ENCODE data around the gene ORAI2.

ORAI2 gene

DNA sequence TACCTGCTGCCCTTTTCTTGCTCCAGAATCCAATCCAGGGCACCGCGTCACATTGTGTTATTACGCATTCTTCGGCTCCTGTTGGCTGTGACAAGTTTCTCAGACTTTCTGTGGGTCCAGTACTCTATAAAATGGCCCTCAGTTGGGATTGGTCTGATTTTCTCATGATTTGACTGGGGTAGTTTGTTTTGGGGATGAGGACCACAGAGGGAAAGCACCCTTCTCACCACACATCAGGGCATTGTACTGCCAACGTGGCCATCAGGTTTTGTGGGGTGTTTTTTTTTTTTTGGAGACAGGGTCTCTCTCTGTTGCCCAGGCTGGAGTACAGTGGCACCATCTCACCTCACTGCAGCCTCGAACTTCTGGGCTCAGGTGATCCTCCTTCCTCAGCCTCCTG is 17.0 kb upstream of the ORAI2 start:
- no peak for DNase-seq

DNA sequence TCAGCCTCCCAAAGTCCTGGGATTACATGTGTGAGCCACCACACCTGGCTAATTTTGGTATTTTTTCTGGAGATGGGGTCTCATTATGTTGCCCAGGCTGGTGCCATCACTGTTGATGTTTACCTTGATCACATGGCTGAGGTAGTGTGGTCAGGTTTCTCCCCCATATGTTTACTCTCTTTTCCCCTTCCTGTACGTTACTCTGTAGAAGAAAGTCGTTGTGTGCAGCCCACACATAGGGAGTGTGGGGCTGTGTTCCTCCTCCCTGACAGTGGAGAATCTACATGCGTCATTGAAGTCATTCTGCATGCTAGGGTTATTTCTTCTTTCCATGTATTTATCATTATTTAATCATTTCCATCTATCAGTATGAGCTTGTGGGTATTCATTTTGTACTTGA is 16.3 kb upstream of the ORAI2 start:
- no peak for DNase-seq

DNA sequence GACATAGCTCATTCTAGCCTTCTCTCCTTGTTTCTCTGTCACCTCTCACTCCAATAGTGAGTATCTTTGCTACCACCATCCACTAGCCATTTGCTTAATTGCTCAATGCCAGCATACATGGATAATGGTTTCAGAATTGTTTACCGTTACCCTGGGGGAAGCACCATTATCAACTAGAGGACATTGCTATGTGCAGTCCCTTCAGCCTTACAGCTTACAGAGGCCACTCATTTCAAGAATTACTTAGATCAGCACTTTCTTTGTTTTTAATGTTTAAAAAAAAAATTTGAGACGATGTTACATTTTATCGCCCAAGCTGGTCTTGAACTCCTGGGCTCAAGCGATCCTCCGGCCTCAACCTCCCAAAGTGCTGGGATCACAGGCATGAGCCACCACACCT is 14.8 kb upstream of the ORAI2 start:
- no peak for DNase-seq

DNA sequence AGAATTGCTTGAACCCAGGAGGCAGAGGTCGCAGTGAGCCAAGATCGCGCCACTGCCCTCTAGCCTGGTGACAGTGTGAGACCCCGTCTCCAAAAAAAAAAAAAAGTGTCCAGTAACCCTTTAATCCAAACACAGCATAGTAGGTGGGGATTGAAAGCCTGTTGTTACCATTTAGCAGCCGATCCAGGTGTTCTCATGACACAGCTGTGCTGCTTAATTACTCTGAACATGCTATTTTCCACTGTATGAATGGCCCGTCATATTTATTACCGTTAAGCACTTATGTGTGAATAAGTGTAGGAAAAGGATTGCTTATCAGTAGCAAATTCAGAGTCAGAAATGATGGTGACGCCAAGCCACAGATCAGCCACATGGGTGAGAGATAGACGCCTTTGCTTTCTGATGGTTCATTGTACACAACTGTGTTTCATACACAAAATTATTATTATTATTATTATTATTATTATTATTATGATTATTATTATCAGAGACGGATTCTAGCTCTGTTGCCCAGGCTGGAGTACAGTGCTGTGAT is 11.6 kb upstream of the ORAI2 start:
- DNase-seq: no peak

DNA sequence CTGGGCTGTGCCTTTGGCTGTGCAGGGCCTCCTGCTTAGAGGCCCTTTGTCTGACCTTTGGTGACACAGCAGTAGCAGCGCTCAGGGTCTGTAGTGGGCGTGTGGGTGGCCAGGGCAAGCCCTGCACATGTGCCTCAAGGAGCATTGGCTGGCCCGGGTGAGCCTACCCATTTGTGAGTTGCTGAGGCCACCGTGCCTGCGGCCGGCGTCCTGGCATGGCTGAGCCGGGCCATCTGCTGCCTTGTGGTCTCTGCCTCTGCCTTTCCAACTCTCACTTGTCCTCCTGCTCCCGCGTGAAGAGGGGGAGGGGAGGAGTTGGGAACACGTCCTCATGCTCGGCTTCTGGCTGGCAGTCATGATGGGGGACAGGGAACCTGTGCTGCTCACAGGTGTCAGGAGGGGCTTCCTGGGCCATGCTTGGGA is 9.2 kb upstream of the ORAI2 start:
- DNase-seq: no peak

DNA sequence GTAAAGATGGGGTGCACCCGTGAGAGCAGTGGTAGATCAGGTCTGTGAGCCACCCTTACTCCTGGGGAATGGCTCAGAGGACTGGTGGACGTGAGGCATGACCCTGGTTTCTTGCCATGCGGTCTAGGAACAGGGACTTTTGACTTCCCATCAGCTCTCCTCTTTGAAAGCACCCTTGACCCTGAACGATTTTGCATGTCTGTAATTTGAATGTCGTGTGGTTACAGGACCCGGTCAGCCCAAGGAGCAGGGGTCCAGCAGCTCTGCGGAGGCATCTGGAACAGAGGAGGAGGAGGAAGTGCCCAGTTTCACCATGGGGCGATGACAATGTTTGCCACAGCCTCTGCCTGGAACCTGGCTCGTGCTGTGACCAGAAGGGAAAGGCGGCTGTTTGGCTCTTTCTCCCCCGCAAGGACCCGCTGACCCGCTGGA is 8.6 kb upstream of the ORAI2 start:
- DNase-seq: no peak

DNA sequence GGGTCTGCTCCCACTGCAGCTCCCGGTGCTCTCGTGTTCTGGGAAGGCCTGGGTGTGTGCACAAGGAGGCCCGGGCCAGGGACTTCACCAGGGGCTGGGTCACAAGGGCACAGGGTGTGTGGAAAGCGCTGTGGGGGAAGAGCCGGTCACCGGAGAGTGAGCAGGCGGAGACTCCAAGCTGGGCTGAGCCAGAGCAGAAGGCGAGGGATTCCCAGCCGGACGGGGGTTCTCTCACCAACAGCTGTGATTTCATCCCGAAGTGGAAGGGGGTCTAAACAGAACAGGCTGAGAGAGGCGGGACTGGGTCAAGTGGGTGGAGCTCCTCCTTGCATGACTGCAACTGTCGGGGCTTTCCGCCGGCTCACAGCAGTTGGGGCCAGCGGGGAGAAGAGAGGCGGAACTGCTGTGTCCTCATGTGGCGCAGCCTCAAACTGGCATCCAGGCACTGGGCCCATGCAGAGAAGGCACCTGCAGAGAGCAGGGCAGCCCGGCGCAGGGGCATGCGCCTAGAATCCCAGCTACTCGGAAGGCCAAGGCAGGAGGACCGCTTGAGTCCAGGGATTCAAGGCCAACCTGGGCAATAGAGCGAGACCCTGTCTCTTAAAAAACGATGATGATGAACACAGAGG is 7.6 kb upstream of the ORAI2 start:
- no peak for DNase-seq

DNA sequence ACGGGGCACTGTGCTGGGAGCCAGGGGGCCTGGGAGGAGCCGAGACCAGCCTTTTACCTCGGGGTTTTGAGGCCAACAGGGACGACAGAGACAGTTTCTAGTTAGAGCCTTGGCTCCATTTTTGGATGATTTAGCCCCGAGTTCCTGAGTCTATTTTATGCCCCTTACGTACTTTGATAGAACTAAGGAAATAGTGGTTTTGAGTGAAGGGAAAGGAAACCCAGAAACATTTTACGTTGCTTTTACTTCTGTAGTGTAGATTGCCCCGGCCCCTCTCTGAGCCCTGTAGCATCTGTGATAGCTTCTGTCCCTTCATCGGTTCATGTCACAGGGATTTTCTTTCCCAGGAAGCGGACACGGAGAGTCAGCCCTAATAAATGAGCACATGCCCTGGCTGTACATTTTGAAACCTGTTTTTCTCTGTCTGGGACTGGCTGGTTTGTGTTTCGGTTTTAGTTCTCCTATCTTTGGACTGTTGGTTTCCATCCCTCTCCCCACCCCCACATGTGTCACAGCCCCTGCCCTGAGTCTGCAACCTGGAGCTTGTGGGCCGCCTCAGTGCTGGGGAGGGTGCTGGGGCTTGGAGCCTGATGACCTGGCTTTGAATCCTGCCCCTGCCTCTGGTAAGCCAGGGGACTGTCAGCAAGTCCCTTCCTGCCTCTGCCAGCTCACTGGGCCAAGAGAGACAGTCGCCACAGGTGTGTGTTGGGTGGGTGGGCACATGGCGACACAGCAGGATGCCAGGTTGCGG is 6.9 kb upstream of the ORAI2 start:
- DNase-seq: no peak

DNA sequence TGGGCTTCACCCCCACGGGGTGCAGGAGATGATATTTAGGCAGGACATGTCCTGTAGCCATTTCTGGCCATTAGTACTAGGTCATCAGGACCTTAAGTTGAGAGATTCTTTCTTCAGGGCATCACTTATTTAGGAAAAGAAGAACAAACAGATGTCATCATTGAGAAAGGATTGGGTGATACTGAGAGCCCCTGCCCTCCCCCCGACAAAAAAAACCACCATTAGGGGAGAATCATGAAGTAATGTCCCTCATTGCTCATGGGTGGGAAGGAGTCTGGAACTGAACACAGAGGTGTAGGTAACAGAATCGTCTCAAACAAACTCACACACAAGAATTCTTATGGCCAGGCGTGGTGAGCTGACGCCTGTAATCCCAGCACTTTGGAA is 6.4 kb upstream of the ORAI2 start:
- no peak for DNase-seq

DNA sequence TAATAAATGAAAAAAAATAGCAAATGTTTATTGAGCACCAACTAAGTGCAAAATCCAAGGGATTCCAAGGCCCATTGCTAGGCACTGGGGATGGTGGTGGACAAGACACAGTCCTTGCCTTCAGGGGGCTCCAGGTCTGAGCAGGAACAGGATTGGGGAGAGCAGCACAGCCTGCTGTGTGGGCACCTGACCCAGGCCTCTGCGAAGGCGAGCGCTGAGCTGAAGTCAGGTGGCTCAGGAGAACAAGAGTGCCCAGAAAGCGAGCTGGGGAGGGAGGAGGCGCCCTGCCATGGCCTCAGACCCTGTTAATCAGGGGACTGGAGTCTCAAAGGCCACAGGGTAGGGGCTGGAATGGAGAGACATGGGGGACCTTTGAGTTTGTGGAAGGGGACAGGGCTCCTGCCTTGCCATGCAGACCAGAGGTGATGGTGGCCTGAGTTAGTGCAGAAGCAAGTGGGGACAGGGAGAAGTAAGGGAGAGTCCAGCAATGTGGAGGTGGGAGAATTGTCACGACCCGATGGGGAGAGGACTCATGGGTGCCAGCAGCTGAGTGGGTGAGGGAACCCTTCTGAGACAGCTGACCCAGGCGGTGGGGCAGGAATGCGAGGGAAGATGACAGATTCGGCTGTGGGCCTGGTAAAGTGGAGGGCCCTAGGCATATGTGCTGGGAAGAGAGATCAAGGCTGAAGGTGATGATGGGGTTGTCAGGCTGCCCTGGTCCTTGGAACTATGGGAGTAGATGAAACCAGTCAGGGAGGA is 4.1 kb upstream of the ORAI2 start:
- no peak for DNase-seq

DNA sequence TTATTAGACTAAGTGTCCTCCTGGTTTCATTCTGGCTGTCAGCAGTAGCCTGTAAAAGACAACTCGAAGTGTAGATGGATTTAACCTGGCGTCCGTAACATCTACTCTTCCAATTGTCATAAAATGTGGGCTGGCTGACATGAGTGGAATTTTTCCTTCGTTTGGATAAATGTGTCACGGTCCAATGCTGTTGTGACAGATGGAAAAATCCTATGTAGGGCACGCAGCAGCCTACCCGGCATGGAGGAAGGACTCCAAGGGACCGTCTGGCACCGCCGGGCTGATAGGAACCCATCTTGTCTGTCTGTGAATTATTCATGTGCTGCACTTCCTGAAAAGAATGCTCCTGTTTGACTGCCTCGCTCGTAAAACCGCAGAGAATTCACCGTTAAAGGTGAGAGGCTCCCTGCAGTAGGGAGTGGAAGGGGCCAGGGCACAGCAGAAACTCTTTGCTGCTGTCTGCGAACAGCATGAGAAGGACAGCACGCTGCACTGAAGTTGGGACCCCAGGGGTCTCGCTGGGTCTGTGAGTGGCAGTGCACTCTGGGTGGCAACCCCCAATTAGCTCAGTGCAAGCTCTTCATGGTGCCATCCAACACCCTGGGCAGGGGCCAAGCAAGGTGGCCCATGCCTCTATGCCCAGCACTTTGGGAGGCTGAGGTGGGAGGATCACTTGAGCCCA is 1.6 kb upstream of the ORAI2 start:
- no peak for DNase-seq

DNA sequence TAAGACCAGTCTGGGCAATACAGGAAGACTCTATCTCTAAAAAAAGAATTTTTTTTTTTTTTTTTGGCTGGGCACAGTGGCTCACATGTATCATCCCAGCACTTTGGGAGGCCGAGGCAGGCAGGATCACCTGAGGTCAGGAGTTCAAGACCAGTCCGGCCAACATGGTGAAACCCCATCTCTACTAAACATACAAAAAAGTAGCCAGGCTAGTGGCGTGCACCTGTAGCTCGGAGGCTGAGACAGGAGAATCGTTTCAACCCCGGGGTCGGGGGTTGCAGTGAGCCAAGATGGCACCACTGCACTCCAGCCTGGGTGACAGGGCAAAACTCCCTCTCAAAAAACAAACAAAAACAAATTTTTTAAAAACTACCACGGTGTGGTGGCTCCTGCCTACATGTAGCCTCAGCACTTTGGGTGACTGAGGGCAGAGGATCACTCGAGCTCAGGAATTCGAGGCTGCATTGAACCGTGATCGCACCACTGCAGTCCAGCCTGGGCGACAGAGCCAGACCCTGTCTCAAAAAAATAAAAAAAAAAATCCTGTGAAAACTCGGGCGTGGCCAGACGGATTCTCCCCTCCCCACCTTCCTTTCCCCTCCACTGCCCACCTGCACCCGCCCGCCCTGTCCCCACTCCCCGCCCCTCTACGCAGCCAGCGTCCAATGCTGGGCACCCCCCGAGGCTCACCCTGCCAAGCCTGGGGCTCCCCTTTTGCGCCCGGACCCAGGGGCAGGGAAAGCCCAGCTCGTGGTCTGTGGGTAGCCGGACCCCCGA is 745 bp upstream of the ORAI2 start:
- DNase-seq: no peak

DNA sequence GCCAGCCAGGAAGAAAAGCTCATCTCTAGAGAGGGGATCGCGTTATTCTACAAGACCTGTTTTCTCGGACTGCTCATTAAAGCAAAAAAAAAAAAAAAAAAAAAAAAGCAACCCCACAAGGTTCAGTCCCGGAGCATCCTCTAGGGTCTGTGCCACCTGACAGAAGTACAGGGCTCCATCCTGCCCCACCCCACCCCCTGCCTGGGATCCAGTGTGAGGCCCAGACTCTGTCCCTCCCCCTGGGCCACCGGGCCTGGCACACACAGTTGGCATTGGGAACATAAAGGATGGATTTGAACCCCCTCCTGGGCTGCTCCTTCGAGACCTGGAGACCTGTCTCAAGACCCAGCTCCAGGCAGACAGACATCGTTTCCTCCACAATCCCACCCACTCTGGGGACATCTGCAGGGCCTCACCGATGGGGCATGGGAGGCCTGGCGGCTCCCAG is 688 bp downstream of the ORAI2 start:
- DNase-seq: no peak

DNA sequence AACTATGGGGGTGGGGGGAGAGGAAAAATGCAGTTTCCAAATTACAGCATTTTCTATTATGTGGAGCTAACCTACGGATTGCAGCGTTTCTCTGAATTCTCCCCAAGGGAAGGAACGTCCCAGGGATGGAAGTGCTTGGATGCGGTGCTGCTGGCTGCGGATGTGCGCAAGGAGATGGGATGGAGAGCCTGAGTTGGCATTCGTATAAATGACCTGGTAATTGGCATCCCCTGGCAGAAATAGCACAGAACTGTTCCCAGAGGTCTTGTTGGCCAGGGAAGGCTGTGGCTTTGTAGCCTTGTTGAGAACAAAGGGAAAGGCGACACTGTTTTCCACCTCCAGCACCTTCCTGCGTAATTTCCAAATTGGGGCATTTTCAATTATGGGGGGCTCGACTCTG is 2.7 kb downstream of the ORAI2 start:
- no peak for DNase-seq

DNA sequence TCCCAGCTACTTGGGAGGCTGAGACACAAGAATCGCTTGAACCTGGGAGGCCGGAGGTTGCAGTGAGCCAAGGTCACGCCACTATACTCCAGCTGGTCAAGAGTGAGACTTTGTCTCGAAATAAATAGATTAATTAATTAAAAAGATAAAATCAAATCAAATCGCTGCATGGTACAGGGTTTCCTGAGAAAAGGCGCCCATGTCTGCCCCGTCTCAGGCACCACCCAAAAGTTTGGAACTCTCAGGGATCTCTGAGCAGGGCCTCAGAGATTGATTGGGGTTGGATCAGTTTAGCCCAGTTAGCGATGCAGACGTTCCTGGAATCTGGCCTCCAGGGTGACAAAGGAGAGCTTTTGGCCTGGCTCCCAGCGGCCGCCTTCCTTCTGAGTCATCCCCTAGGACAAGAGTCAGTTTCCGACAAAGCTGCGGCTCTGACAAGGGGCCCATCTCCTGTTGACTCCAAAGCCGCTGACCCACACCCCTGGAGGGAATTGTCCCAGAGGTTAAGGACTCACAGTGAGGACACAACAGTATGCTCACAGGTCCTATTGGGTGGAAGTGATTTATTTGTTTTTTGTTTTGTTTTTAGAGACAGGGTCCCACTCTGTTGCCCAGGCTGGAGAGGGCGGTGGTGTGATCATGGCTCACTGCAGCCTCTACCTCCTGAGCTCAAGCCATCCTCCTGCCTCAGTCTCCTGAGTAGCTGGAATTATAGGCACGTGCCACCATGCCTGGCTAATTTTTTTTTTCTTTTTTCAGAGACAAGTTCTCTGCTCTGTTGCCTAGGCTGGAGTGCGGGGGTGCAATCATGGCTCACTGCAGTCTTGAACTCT is 6.8 kb downstream of the ORAI2 start:
- no peak for DNase-seq

DNA sequence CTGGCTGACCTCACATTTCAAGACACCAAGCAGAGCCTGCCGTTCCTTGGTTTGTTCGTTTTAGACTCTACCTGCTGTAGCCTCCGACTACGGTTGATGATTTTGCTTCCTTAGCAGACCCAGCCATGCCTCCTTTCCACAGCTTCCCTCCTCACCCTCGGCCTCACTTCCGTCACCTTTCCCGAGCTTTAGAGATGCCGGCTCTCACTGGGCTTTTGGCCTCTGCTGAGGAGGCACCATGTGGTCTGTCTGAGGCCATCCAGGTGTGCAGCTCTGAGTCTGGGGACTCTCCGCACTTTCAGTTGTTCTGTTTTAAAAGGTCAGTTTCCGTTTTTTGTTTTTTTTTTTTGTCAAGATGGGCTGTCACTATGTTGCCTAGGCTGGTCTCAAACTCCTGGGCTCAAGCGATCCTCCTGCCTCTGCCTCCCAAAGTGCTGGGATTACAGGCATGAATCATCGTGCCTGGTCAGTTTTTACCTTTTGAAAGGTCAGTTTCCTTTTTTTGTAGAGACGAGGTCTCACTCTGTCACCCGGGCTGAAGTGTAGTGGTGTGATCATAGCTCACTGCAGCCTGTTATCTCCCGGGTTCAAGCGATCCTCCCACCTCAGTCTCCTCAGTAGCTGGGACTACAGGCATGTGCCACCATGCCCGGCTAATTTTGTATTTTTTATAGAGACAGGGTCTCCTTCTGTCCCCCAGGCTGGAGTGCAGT is 11.7 kb downstream of the ORAI2 start:
- DNase-seq: no peak

DNA sequence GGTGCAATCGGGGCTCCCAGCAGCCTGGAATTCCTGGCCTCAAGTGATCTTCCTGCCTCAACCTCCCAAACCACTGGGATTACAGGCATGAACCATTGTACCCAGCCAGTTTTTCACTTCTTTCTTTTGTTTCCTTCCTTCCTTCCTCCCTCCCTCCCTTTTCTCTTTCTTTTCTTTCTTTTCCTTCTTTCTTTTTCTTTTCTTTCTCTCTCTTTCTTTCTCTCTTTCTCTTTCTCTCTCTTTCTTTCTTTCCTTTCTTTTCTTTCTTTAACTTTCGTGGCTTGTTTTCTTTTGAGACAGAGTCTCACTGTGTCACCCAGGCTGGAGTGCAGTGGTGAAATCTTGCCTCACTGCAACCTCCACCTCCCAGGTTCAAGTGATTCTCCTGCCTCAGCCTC is 12.3 kb downstream of the ORAI2 start:
- DNase-seq: no peak

DNA sequence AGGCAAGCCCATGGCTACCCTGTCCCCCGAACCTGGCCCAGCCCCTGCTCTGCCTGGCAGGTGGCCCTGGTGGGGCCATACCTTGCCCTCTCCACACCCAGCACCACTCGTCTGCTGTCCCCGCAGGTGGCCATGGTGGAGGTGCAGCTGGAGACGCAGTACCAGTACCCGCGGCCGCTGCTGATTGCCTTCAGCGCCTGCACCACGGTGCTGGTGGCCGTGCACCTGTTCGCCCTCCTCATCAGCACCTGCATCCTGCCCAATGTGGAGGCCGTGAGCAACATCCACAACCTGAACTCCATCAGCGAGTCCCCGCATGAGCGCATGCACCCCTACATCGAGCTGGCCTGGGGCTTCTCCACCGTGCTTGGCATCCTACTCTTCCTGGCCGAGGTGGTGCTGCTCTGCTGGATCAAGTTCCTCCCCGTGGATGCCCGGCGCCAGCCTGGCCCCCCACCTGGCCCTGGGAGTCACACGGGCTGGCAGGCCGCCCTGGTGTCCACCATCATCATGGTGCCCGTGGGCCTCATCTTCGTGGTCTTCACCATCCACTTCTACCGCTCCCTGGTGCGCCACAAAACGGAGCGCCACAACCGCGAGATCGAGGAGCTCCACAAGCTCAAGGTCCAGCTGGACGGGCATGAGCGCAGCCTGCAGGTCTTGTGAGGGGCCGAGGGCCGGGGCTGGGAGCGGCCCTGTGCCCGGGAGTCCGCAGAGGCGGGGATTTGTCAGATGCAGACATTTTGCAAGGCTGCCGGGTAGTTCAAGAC is 13.2 kb downstream of the ORAI2 start:
- DNase-seq: no peak

DNA sequence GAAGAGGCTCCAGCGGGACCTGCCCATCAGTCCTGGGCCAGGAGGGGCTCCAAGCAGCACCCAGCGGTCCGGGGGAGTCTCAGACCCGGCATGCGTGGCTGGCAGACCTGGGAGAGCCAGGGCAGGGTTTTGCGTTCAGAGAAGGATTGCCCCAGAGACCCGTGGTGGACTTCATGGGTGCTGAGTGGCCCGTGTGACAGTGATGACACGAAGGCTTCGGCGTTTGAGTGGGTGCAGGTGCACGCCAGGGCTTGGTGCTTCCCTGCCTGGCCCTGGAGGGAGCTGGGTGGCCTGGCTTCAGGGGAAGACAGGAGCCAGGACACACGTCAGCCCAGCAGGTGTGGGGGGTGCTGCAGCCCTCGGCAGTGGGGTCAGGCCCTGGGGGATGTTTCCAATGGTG is 13.9 kb downstream of the ORAI2 start:
- DNase-seq: no peak

DNA sequence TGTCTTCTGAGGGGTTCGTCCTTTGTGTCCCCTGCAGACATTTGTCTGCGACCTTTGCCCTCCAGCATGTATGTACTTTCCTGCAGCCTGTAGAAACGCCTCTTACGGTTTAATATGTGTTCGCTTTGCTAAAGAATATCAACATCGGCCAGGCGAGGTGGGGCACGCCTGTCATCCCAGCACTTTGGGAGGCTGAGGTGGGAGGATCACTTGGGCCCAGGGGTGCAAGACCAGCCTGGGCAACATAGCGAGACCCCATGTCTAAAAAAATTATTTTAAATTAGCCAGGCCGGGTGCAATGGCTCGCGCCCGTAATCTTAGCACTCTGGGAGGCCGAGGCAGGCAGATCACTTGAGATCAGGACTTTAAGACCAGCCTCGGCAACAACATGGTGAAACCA is 15.8 kb downstream of the ORAI2 start:
- no peak for DNase-seq

Data from SHP77 treated with DMSO at 0.1 percent for 48 hours (cell line).